GM21528 (cell line): ENCODE data around the gene MYT1.

Experiments used
- ATAC-seq: cut with Tn5 transposase; IDR thresholded peaks from one replicate; pipeline ENCODE4 v1.9.1; 2021; ENCODE audit warnings: mild to moderate bottlenecking, moderate library complexity; ENCODE audit not compliant: unreplicated experiment, low FRiP score

Gene MYT1

DNA sequence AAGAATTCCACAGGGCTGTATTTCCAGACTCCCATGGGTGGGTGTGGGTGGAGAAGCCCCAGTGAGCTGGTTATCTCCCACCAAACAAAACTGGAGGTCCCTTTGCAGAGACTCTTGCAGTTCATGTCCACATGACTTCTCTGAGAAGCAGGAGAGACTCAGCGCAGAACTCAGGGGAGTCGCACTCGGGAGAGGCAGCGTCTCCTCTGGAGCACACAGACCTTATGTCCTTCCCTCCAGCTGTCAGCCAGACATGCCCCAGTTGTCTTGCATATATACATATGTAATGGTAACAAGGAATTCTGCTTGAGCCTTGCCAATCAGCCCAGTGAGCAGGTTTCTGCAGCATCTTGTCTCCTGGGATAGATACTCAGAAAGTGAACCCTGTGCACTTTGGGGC is 23.8 kb downstream of the MYT1 start:
- ATAC-seq: no peak

DNA sequence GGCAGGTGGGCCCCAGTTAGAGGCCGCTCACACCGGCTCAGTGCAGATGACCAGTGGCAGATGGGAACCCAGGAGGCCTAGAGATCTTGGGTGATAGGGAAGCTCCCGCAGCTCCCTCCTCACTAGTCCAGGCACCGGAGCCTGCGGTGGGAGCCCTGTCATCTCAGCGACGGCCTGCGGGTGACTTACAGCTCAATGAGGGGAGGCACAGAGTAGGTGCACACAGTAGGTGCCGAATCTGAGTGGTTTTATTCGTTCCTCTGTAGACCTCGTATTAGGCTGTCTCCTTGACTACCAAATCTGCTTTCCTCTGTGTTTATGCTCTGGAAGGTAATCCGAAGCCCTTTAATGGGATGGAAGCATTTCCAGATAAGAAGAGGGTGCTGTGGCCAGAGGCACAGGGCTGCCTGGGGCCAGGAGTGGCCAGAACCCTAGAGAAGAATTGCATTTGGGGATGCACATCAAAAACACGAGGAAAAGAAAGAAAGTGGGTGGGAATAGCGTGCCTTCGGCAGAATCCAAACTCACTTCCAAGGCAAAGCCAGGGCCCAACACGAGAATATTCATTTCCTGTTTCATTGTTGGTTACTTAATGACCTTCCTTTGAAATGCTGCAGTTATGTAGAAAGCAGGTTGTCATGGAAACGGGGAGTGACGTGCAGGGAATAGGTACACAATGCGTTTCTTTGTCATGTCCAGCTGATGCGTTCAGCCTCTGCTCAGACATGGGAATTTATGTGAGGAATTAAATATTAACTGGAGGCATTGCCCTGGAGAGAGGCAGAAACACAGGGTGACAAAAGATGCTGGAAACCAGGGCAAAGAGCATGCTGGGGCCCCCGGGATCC is 24.7 kb downstream of the MYT1 start:
- no peak for ATAC-seq

DNA sequence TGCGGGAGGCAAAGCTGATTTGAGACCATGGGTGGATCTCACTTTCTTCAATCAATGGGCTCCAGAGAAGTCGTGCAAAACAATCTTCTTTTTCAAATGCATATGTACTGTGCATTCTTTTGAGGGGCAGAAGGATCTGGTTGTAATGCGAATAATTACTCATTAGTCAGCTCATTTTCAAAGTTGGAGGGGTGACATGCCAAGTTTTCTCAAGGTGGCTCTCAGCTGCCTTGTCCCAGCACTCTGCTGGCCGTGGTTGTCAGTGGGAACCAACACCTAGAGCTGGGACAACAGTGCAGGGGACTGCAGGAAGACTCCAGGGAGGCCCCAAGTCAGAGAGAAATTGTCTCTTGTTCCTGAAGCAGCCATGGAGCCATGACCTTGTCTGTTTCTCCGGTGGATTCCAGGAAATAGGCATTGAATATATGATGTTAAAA is 25.3 kb downstream of the MYT1 start:
- no peak for ATAC-seq

DNA sequence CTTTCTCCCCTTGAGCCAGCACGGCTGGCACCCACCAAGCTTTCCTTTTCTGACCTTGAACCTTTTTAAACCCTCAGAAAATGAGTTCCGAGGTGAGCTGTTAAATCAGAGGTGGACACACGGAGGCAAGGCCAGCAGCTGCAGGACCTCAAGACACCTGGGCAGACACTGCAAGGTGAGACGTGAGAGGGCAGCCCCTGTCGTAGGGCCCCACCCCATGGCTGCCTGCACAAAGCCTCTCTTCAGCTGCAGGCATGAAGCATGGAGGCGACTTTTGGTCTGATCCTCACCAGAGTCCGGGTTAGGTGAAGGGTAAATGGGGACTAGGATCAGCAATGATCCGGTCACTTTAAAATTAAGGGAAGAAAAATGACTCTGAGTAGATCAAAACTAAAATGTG is 25.7 kb downstream of the MYT1 start:
- ATAC-seq: no peak

DNA sequence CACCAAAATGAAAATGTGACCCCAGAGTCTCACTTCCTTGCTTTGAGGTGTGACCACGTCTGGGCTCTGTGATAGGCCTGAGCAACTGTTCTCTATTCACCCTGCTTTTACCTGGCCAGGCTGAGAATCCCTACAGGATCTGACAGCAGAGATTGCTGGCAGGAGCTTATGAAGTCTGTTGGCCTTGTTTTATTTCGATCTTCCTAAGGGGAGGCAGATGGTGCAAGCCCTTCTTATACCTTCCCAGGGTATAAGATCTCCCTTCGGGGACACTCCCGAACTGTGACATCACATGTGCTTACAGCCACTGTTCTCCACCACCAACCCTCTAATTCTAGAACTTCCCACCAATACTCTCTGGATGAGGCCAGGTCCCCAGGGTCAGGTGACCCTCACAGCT is 26.8 kb downstream of the MYT1 start:
- ATAC-seq: no peak

DNA sequence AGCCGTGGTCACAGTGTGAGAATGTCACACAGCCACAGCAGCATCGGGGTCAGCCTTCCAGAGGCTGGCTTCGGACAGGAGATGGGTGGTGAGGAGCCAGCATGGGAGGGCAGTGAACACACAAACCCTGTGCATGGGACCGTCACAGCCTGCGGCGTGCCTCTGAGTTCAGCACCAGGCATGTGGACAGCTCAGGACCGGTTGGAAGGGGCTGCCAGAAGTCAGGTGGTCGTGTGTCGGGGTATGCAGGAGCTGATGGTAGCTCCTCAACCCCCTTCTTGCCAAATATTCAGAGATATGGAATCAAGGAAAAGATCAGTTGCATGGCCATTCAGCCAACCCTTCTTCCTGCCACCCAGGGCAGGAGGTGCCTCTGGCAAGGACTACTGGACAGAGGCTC is 28.2 kb downstream of the MYT1 start:
- ATAC-seq: no peak

DNA sequence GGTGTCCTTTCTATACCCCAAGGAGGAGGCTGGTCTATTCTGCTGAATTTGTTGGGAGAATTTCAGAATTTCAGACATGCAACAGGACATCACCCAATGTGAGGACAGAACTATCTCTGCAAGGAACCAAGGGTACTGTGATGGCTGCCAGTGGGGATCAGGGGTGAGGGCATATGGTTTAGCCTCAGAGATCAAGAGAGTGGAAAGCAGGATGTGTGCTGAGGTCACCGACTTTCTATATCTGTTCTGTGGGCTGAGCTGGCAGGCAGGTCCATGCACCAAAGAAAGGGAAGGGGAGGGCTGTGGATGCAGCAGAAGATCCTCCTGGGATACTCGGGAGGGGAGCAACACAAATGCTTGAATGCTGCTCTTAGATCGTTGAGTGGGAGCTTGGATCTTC is 28.8 kb downstream of the MYT1 start:
- ATAC-seq: no peak

DNA sequence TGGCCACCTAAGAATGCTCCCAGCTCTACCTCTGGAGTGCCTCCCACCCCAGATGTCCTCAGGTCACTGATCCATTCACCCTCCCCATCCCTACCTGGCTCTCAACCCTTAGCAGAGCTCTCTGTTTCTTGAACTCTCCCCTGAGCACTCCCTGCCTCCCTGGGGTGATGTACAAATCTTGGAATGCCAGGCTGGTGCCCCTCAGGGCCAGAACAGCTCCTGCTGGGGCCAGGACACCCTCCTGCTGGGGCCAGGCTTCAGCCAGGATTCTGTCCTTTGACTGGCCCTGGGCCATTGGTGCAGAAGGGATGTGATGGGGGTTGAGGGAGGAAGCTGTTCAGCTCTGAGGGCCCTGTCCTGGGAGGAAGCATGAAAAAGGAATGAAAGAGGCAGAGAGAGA is 30.0 kb downstream of the MYT1 start:
- no peak for ATAC-seq

DNA sequence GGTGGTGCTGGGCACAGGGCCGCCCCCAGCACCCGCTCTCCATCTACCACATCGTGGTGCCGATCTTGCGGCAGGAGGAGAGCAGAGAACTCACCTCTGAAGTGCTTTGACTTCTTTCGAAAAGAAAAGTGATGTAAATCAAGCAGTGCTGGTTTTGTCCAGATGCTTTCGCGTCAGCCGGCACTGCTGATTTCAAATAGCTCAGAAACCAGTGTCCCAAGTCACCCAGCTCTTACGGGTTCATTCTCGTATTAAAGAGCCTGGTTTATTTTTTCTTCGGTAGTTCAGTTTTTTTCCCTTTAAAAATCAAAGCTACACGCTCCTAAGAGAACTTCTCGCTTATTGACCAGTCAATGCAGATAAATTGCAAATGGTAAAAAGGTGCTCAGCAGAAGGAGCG is 32.1 kb downstream of the MYT1 start:
- no peak for ATAC-seq

DNA sequence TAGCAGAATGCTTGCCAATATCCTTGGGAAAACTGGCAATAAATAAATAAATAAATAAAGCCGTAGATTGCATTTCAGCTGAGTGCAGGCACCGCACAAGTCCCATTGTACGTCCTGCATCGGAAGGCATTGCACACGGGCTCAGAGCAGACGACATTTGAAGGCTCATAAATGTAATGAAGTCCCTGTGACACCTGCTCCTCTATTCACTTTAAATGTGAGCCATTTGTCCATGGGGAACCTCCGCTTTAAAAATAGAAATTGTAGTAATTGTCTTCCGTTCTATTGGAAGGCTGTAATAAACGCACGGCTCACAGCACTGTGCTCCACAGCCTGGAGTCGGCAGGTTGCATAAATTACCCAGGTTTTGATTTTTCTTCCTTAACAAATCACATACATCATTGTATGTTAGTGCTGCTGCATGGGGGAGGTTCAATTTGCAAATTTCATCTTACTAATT is 32.6 kb downstream of the MYT1 start:
- ATAC-seq: no peak

DNA sequence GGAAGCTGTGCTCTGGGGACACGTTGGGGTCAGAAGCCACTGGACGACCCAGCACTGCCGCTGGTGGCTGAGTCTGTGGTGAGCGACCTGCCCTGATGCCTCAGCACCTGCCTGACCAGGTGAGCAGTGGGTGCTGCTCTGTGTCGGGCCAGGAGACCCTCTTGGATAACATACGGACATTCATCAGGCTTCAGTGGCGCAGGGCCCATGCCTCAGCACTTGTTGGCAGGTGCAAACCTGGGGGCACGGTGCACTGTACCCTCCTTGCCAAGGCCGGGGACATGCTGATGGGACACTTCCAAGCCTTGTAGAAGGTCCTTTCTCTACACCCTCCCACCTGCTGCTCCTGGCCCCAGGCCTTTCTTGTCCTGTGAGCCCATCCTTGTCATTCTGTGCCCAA is 34.1 kb downstream of the MYT1 start:
- ATAC-seq: no peak

DNA sequence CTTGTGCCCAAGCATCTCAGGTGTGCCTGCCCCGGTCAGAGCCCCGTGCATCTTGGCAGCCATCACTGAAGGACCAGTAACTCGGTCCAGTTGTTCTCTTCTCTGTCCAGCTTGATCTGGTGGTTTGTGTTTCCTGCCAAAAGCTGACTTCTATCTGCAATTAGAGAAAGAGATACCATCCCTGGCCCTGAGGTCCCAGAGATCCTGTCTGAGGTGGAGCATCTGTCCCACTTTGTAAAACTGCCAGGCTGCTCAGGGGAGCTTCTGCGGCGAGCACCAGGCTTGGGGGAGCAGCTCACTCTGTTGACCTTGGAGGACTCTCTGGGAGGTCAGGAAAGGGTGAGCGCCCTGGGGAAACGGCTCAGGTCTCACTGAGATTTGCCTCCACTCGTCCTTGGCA is 35.1 kb downstream of the MYT1 start:
- no peak for ATAC-seq

DNA sequence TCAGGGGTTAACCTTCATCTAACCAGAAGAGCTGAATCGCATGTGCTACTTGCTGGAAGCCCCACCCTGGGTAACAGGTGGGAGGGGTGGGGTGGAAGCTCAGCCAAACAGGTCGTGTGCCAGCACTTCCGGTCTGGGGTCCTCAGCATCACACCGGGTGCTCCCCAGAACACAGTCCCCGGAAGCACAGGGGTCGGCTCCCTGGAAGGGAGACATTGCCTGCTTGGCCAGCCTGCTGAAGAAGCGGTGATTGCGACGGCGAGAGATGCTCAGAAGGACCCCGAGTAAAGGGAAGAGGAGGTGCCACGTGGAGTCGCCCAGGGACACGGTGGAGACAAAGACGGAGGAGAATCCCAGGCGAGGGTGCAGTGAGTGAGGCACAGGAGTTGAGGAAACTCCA is 36.5 kb downstream of the MYT1 start:
- ATAC-seq: no peak

DNA sequence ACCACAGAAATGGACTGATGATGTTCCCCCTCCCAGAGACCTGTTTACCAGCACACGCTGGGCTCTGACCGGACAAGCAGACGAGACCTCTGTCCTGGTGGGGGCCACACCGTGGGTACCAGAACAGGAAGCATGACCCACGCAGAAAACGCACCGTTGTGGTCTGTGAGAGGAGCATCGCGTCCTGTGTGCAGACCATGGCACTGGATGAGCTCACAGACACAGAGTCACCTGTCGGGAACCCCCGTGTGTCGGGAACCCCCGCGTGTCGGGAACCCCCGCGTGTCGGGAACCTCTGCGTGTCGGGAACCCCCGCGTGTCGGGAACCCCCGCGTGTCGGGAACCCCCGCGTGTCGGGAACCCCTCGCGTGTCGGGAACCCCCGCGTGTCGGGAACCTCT is 37.4 kb downstream of the MYT1 start:
- ATAC-seq: no peak

DNA sequence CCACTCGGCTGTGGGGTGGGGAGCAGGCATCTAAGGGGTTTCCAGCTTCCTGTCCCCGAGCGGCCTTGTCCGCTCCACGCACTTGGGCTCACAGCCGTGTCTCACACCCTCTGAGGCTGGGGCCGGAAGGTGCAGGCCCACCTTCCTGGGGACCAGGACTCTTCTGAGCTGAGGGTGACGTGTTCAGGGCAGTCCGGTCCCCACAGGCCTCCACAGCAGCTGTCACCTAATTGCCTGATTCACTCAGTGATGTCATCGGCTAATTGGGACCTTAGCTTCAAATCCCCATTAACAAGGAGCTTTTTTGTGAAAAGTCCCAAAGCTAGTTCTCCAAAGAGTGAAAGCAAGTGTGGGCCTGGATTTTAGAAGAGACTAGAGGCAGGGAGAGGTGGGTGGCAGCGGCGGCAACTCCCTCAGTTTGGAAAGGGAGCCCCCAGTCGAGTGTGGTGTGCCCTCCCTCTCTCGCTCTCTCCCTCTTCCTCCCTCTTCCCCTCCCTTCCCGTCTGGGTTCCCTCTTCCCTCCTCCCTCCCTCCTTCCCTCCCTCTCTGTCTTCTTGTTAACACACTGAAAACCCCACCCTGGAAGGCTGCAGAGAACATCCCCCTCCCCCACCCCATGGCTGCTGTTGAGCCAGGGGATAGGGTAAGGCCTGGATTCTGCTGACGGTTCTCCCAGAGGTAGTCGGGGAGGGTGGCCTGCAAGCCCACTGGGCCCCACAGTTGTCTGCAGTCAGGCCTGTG is 39.0 kb downstream of the MYT1 start:
- ATAC-seq: no peak

DNA sequence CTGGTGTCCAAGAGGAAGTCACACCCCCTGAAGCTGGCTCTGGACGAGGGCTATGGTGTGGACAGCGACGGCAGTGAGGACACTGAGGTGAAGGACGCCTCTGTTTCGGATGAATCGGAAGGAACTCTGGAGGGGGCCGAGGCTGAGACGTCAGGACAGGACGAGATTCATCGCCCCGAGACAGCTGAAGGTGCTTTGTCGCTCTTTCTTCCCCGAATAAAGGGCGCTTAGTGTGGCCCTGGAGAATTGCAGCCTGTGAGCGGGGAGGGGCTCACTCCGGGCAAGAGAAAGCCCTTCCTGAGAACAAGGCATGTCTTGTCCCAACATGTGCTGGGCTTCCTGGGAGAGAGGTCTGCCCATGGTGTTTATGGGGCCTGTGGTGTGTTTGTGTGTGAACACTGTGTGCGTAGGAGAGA is 41.4 kb downstream of the MYT1 start:
- ATAC-seq: no peak

DNA sequence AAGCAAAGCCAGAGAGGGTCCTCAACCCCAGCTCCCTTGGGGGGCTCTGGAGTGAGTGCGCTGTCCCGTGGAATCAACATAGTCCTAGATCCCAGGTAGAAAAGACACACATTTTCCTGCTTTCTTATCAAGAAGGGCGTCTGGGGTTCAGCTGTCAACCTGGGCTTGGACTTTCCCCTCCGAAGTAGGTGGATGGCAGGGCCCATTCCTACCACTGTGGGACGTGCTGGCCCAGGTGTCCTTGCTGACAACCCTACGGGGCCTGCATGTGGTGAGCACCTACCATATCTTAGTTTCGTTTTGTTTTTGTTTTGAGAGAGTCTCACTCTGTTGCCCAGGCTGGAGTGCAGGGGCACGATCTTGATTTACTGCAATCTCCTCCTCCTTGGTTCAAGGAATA is 42.4 kb downstream of the MYT1 start:
- no peak for ATAC-seq

DNA sequence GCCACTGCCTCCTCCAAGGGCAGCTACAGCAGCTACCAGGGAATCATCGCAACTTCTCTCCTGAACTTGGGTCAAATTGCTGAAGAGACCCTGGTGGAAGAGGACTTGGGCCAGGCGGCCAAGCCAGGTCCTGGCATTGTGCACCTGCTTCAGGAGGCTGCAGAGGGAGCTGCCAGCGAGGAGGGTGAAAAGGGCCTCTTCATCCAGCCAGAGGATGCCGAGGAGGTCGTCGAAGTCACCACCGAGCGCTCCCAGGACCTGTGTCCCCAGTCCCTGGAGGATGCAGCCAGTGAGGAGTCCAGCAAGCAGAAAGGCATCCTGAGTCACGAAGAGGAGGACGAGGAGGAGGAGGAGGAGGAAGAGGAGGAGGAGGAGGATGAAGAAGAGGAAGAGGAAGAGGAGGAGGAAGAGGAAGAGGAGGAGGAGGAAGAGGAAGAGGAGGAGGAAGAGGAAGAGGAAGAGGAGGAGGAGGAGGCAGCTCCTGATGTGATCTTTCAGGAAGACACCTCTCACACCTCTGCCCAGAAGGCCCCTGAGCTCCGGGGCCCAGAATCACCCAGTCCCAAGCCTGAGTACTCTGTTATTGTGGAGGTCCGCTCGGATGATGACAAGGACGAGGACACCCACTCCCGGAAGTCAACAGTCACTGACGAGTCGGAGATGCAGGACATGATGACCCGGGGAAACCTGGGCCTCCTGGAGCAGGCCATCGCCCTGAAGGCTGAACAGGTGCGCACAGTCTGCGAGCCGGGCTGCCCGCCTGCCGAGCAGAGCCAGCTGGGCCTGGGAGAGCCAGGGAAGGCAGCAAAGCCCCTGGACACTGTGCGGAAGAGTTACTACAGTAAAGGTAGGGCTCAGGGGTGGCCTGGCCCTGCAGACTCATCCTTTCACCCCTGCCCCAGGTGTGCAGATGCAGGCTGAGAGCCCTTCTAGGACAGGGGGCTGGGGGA is 43.7 kb downstream of the MYT1 start:
- no peak for ATAC-seq

DNA sequence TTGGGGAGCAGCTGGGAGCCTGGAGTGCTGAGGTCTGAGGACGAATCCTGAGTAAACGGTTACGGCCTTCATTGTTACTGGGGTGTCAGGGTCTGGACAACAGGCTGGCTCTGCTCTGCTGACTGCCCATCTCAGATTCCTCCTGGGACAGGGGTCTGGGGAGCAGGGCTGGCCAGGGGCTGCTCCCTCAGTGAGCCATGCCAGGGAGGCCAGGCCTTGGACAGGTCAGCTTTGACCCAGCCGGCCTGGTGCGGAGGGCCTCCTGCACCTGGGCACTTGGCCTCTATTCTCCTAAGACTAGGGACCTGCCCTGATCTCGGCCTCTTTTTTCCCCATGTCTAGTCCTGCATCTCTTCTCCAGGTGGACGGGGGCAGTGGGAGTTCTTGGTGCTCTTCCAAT is 44.9 kb downstream of the MYT1 start:
- no peak for ATAC-seq

DNA sequence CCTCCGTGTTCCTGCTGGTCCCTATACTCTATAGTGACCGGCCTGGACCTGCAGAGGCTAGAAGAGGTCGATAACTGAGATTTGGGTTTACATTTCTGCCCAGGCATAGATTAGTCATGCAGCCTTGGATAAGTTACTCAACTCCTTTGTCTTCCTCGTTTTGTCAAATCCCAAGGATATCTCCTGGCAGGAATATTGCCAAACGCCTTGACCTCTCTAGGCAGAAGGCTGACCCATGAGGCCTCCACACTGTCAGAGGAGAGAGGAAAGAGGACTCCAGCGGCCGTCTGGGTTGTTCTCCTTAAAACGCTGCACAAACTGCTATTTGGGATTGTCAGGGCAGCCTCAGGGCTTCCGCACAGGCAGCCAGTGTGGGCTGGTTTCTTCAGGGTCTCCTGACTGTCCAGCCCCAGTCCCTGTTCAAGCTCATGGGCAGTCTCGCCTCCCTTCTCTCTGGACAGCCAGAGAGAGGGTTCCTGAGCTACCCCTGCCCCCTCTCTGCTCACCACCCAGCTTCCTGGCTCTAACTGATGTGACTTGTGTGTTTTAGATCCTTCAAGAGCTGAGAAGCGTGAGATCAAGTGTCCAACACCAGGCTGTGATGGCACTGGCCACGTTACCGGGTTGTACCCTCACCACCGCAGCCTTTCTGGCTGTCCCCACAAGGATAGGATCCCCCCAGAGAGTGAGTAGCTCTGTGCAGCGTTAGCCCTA is 46.6 kb downstream of the MYT1 start:
- ATAC-seq: no peak
